Kidney (tissue), 14 donors: ENCODE data around the gene CREB1. TPM values are rescaled to one million over a fixed set of nuclear protein-coding genes. Genes with fewer than 3 reads are reported as not detected.

Experiments used
- DNase-seq, 5 donors: peaks; one replicate each; pipeline ENCODE4 v3.0.0-alpha.2; 2013 to 2020
- FAIRE-seq: peaks from 2 replicates; lab custom pipeline; 2012; peaks lifted over from hg19 to GRCh38; lab: Jason Lieb, UNC
- H3K27ac ChIP-seq, 2 donors: one replicate each; pipeline ENCODE4 v1.7.0; 2013; ENCODE audit warnings: low read depth in 2 of 2, low read length in 2 of 2, inconsistent platforms in 1 of 2
- H3K27me3 ChIP-seq: one replicate; pipeline ENCODE4 v1.7.1; 2013; ENCODE audit warnings: low read length, inconsistent platforms; ENCODE audit not compliant: control insufficient read depth, insufficient read depth
- H3K36me3 ChIP-seq, 3 donors: one replicate each; pipeline versions ENCODE4 v1.7.0 to v1.7.1; 2013; ENCODE audit warnings: low read length in 3 of 3, control low read depth in 1 of 3, inconsistent platforms in 1 of 3; ENCODE audit not compliant: insufficient read depth in 3 of 3, control insufficient read depth in 2 of 3
- H3K4me1 ChIP-seq, 3 donors: one replicate each; pipeline versions ENCODE4 v1.7.0 to v1.7.1; 2013; ENCODE audit warnings: low read length in 3 of 3, inconsistent platforms in 1 of 3, low read depth in 1 of 3; ENCODE audit not compliant: control insufficient read depth in 2 of 3, insufficient read depth in 2 of 3
- H3K4me3 ChIP-seq, 3 donors: one replicate each; pipeline versions ENCODE4 v1.7.0 to v1.8.1; 2013; ENCODE audit warnings: low read length in 3 of 3, control low read depth in 1 of 3, inconsistent platforms in 1 of 3
- H3K9ac ChIP-seq, 3 donors: one replicate each; pipeline versions ENCODE4 v1.7.0 to v1.7.1; 2013; ENCODE audit warnings: low read length in 3 of 3, control low read depth in 1 of 3, inconsistent platforms in 1 of 3
- H3K9me3 ChIP-seq, 3 donors: one replicate each; pipeline versions ENCODE4 v1.7.0 to v1.7.1; 2013; ENCODE audit warnings: low read length in 3 of 3, control low read depth in 1 of 3, inconsistent platforms in 1 of 3; ENCODE audit not compliant: control insufficient read depth in 2 of 3, insufficient read depth in 1 of 3
- CTCF ChIP-seq: IDR thresholded peaks from 3 replicates; pipeline ENCODE4 v1.5.1; 2012; ENCODE audit warnings: mild to moderate bottlenecking, moderate library complexity, borderline replicate concordance; ENCODE audit not compliant: insufficient read depth; ENCODE audit errors: extremely low read depth
- intact Hi-C: fragments of 100-400 bp; cut with DNase I; formaldehyde crosslinking; loops from one replicate; pipeline ENCODE4 v1.11.1; 2022
- polyA plus RNA-seq: library from polyadenylated mRNA; stranded (reverse); fragments of 350-450 nt; fragmentation: Illumina TruSeq; extraction: RNeasy Lipid Tissue Mini Kit (QIAGEN cat#74804); gene quantifications from one replicate; pipeline ENCODE4 v1.2.3, GENCODE V29; 2014; ENCODE audit warnings: low read depth, low replicate concordance; ENCODE audit not compliant: insufficient read depth
- total RNA-seq: library from RNA; stranded (reverse); fragmentation: NEBNext Ultra II Directional; extraction: Animal tissue kit (Norgen Biotek cat#: 25700); gene quantifications from one replicate; pipeline ENCODE4 v1.2.1, GENCODE V29; 2021
- donor health status: control.
- donor health status: control.
- donor health status: control.
- donor health status: control.
- donor health status: control.
- donor health status: DM: yes; HTN: yes; CAD: no.
- donor health status: Normal renal cell carcinoma (clear cell type).

Gene CREB1
- total and polyA plus RNA-seq, 2 donors from 2014 or later: 8.9 to 63.8 TPM

- Histone ChIP-seq H3K4me3 (no peak overlapping the region), H3K27me3 (no peaks in the 10 kb centered on the region), H3K36me3 (no peaks in the 10 kb centered on the region), H3K27ac (no peak overlapping the region), H3K9ac (no peak overlapping the region), H3K9me3 (no peaks in the 10 kb centered on the region), H3K4me1 (no peaks in the 10 kb centered on the region)
- intact Hi-C loops: no loop called here
- DNase-seq (no peak), FAIRE-seq (no peak)
- TF ChIP-seq CTCF: no peak
Observed at GRCh38 chr2:207515671-207516070, 14.1 kb upstream of the CREB1 start.

GRCh38 chr2:207516206-207516605 is 13.6 kb upstream of the CREB1 start:
- H3K9ac ChIP-seq: no peak overlapping the region
- no peaks in the 10 kb centered on the region for H3K27me3 ChIP-seq
- H3K36me3 ChIP-seq: no peaks in the 10 kb centered on the region
- H3K27ac ChIP-seq: no peak overlapping the region
- no peak overlapping the region for H3K4me3 ChIP-seq
- no peaks in the 10 kb centered on the region for H3K4me1 ChIP-seq
- FAIRE-seq (no peak), DNase-seq (no peak)
- no peaks in the 10 kb centered on the region for H3K9me3 ChIP-seq
- no peak for TF ChIP-seq CTCF
- intact Hi-C loops: no loop called here

GRCh38 chr2:207523005-207523404 is 6.8 kb upstream of the CREB1 start:
- H3K36me3 ChIP-seq: no peaks in the 10 kb centered on the region
- no peaks in the 10 kb centered on the region for H3K9me3 ChIP-seq
- H3K9ac ChIP-seq: no peak overlapping the region
- H3K4me3 ChIP-seq: no peak overlapping the region
- FAIRE-seq: no peak
- intact Hi-C loops: no loop called here
- no peaks in the 10 kb centered on the region for H3K4me1 ChIP-seq
- H3K27ac ChIP-seq: no peak overlapping the region
- no peaks in the 10 kb centered on the region for H3K27me3 ChIP-seq
- no peak for TF ChIP-seq CTCF
- DNase-seq: no peak

- H3K9me3 ChIP-seq: no peaks in the 10 kb centered on the region
- H3K36me3 ChIP-seq: no peaks in the 10 kb centered on the region
- H3K4me1 ChIP-seq: no peaks in the 10 kb centered on the region
- H3K27me3 ChIP-seq: no peaks in the 10 kb centered on the region
- no peak overlapping the region for H3K27ac ChIP-seq
- no peak overlapping the region for H3K9ac ChIP-seq
- FAIRE-seq: no peak
- no peak for TF ChIP-seq CTCF
- no peak overlapping the region for H3K4me3 ChIP-seq
- no peak for DNase-seq
- intact Hi-C loops: no loop called here
Observed at GRCh38 chr2:207525296-207525695, 4.5 kb upstream of the CREB1 start.
